HEK293 (cell line): ENCODE measurements around the gene PCBD1.

Experiments used
- HOXA7 ChIP-seq: sonication (generic); formaldehyde crosslinking; IDR thresholded peaks from 2 replicates; pipeline ENCODE4 v1.8.1; 2022; ENCODE audit warnings: missing genetic modification reagents, borderline replicate concordance
- IKZF3 ChIP-seq: fragments of 450-650 bp; IDR thresholded peaks from 2 replicates; pipeline ENCODE4 v1.5.0; 2018; ENCODE audit warnings: missing biosample characterization, mild to moderate bottlenecking, missing genetic modification characterization, moderate library complexity
- MZF1 ChIP-seq: fragments of 450-650 bp; formaldehyde crosslinking; IDR thresholded peaks from 2 replicates; pipeline ENCODE4 v1.5.1; 2017; ENCODE audit warnings: missing biosample characterization, missing genetic modification characterization, borderline replicate concordance
- OVOL3 ChIP-seq: fragments of 450-650 bp; formaldehyde crosslinking; IDR thresholded peaks from 2 replicates; pipeline ENCODE4 v1.5.1; 2016; ENCODE audit warnings: missing biosample characterization, missing genetic modification characterization
- SALL2 ChIP-seq: fragments of 450-650 bp; formaldehyde crosslinking; IDR thresholded peaks from 2 replicates; pipeline ENCODE4 v1.5.0; 2017; ENCODE audit warnings: missing biosample characterization, mild to moderate bottlenecking, missing genetic modification characterization, borderline replicate concordance
- SCRT2 ChIP-seq: fragments of 450-650 bp; formaldehyde crosslinking; IDR thresholded peaks from 2 replicates; pipeline ENCODE4 v1.5.1; 2016; ENCODE audit warnings: missing biosample characterization, missing genetic modification characterization
- ZBTB17 ChIP-seq: fragments of 450-650 bp; formaldehyde crosslinking; IDR thresholded peaks from 2 replicates; pipeline ENCODE4 v1.5.1; 2016; ENCODE audit warnings: missing biosample characterization, missing genetic modification characterization
- ZBTB8A ChIP-seq: fragments of 450-650 bp; formaldehyde crosslinking; IDR thresholded peaks from 2 replicates; pipeline ENCODE4 v1.5.1; 2016; ENCODE audit warnings: missing biosample characterization, missing genetic modification characterization
- ZFP3 ChIP-seq: fragments of 450-650 bp; formaldehyde crosslinking; IDR thresholded peaks from 2 replicates; pipeline ENCODE4 v1.5.1; 2016; ENCODE audit warnings: low read depth, missing biosample characterization, missing genetic modification characterization
- ZNF239 ChIP-seq: fragments of 450-650 bp; formaldehyde crosslinking; IDR thresholded peaks from 2 replicates; pipeline ENCODE4 v1.5.1; 2016; ENCODE audit warnings: missing biosample characterization, missing genetic modification characterization
- ZNF24 ChIP-seq: fragments of 450-650 bp; formaldehyde crosslinking; IDR thresholded peaks from 2 replicates; pipeline ENCODE4 v1.5.1; 2016; ENCODE audit warnings: missing biosample characterization, missing genetic modification characterization
- ZNF335 ChIP-seq: fragments of 450-650 bp; formaldehyde crosslinking; conservative IDR thresholded peaks from 2 replicates; pipeline ENCODE4 v1.5.1; 2016; ENCODE audit warnings: missing biosample characterization, missing genetic modification characterization
- ZNF341 ChIP-seq: fragments of 450-650 bp; formaldehyde crosslinking; IDR thresholded peaks from 2 replicates; pipeline ENCODE4; 2016; ENCODE audit warnings: low read depth, missing biosample characterization, missing genetic modification characterization
- ZNF529 ChIP-seq: fragments of 450-650 bp; formaldehyde crosslinking; IDR thresholded peaks from 2 replicates; pipeline ENCODE4 v1.5.1; 2017; ENCODE audit warnings: missing genetic modification characterization, missing biosample characterization; ENCODE audit not compliant: insufficient replicate concordance
- ZNF610 ChIP-seq: fragments of 450-650 bp; formaldehyde crosslinking; IDR thresholded peaks from 2 replicates; pipeline ENCODE4 v1.5.1; 2016; ENCODE audit warnings: missing biosample characterization, missing genetic modification characterization, borderline replicate concordance
- ZNF629 ChIP-seq: fragments of 450-650 bp; formaldehyde crosslinking; IDR thresholded peaks from 2 replicates; pipeline ENCODE4 v1.5.1; 2017; ENCODE audit warnings: missing biosample characterization, missing genetic modification characterization
- ZNF843 ChIP-seq: fragments of 450-650 bp; formaldehyde crosslinking; IDR thresholded peaks from 2 replicates; pipeline ENCODE4 v1.5.1; 2016; ENCODE audit warnings: missing biosample characterization, missing genetic modification characterization
- TF ChIP-seq, protein P1 (sequence below): fragments of 450-650 bp; formaldehyde crosslinking; IDR thresholded peaks from 2 replicates; pipeline ENCODE4 v1.5.1; 2016; ENCODE audit warnings: missing biosample characterization, missing genetic modification characterization
- TF ChIP-seq, protein P2 (sequence below): fragments of 450-650 bp; formaldehyde crosslinking; IDR thresholded peaks from 2 replicates; pipeline ENCODE4 v1.5.1; 2016; ENCODE audit warnings: missing biosample characterization, missing genetic modification characterization, low read depth
- TF ChIP-seq, protein P3 (sequence below): fragments of 450-650 bp; formaldehyde crosslinking; IDR thresholded peaks from 2 replicates; pipeline ENCODE4 v1.5.1; 2017; ENCODE audit warnings: missing biosample characterization, missing genetic modification characterization
- TF ChIP-seq, protein P4 (sequence below): fragments of 450-650 bp; formaldehyde crosslinking; IDR thresholded peaks from 2 replicates; pipeline ENCODE4 v1.5.1; 2016; ENCODE audit warnings: missing biosample characterization, missing genetic modification characterization
- TF ChIP-seq, protein P5 (sequence below): fragments of 450-650 bp; formaldehyde crosslinking; IDR thresholded peaks from 2 replicates; pipeline ENCODE4 v1.5.1; 2016; ENCODE audit warnings: missing biosample characterization, missing genetic modification characterization
- TF ChIP-seq, protein P6 (sequence below): fragments of 450-650 bp; formaldehyde crosslinking; IDR thresholded peaks from 2 replicates; pipeline ENCODE4 v1.5.1; 2016; ENCODE audit warnings: missing biosample characterization, missing genetic modification characterization
- TF ChIP-seq, protein P7 (sequence below): fragments of 450-650 bp; formaldehyde crosslinking; IDR thresholded peaks from 2 replicates; pipeline ENCODE4 v1.5.1; 2016; ENCODE audit warnings: missing biosample characterization, missing genetic modification characterization
- TF ChIP-seq, protein P8 (sequence below): fragments of 450-650 bp; formaldehyde crosslinking; optimal IDR thresholded peaks from 2 replicates; pipeline ENCODE3; 2016; ENCODE audit warnings: missing biosample characterization, mild to moderate bottlenecking, missing genetic modification characterization

The PCBD1 gene

DNA sequence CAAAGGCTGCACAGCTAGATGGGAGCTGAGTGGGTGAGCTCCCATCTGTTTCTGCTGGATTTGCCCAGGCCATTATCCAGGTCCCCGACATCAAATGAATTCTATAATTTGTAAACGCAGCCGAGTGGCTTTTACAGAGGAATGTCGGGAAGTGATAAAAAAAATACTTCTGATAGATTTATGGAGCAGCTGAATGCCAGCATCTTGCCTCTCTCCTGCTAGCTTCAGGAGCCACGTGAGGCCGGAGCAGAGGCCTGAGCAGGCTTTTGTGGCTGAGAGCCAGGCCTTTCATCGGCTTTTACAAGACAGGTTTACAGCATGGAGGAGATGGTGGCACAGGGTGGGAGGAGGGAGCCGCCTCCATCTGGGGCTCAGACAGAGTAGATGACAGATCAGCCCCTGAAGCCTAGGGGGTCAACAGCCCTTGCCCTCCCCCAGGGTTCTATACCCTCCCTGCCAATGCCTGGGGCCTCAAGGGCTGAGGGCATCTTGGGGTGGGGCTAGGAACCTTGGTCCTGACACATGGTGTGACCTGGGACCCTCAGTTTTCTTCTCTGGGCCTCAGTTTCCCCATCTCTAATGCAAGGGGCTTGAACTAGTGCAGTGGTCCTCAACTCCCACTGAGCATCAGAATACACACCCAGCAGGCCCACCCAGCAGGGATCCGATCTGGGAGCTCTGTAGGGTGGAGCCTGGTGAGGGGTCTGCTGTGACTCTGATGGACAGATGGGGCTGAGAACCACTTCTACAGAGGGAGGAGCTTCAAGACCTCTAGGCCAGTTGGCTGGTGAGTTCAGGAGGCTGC, 44.2 kb upstream of the PCBD1 start (continued):
- TF ChIP-seq SALL2 (tag by site-specific recombination), result no peak
- no peak for TF ChIP-seq SCRT2 (tag by site-specific recombination)
- TF ChIP-seq ZNF335, result no peak
- peak; percentile 8; the same call in 1 of the 2 replicates for TF ChIP-seq MZF1
- TF ChIP-seq ZNF239 (tag by site-specific recombination), result no peak
- no peak for TF ChIP-seq ZNF529
- TF ChIP-seq, protein P1, sequence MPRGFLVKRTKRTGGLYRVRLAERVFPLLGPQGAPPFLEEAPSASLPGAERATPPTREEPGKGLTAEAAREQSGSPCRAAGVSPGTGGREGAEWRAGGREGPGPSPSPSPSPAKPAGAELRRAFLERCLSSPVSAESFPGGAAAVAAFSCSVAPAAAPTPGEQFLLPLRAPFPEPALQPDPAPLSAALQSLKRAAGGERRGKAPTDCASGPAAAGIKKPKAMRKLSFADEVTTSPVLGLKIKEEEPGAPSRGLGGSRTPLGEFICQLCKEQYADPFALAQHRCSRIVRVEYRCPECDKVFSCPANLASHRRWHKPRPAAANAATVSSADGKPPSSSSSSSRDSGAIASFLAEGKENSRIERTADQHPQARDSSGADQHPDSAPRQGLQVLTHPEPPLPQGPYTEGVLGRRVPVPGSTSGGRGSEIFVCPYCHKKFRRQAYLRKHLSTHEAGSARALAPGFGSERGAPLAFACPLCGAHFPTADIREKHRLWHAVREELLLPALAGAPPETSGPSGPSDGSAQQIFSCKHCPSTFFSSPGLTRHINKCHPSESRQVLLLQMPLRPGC (tag by site-specific recombination), result no peak
- TF ChIP-seq ZNF24 (tag by site-specific recombination), result no peak
- peak; percentile 43; the same call in 1 of the 2 replicates for TF ChIP-seq ZBTB8A
- TF ChIP-seq, protein P2, sequence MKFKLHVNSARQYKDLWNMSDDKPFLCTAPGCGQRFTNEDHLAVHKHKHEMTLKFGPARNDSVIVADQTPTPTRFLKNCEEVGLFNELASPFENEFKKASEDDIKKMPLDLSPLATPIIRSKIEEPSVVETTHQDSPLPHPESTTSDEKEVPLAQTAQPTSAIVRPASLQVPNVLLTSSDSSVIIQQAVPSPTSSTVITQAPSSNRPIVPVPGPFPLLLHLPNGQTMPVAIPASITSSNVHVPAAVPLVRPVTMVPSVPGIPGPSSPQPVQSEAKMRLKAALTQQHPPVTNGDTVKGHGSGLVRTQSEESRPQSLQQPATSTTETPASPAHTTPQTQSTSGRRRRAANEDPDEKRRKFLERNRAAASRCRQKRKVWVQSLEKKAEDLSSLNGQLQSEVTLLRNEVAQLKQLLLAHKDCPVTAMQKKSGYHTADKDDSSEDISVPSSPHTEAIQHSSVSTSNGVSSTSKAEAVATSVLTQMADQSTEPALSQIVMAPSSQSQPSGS (tag by site-specific recombination), result no peak
- TF ChIP-seq, protein P3, sequence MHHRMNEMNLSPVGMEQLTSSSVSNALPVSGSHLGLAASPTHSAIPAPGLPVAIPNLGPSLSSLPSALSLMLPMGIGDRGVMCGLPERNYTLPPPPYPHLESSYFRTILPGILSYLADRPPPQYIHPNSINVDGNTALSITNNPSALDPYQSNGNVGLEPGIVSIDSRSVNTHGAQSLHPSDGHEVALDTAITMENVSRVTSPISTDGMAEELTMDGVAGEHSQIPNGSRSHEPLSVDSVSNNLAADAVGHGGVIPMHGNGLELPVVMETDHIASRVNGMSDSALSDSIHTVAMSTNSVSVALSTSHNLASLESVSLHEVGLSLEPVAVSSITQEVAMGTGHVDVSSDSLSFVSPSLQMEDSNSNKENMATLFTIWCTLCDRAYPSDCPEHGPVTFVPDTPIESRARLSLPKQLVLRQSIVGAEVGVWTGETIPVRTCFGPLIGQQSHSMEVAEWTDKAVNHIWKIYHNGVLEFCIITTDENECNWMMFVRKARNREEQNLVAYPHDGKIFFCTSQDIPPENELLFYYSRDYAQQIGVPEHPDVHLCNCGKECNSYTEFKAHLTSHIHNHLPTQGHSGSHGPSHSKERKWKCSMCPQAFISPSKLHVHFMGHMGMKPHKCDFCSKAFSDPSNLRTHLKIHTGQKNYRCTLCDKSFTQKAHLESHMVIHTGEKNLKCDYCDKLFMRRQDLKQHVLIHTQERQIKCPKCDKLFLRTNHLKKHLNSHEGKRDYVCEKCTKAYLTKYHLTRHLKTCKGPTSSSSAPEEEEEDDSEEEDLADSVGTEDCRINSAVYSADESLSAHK (tag by site-specific recombination), result peak; percentile 64
- peak; percentile 54; the same call in 1 of the 2 replicates for TF ChIP-seq IKZF3 (tag by site-specific recombination)
- peak; percentile 90 for TF ChIP-seq ZNF843 (tag by site-specific recombination)
- TF ChIP-seq HOXA7, result no peak
- TF ChIP-seq ZNF629, result peak; percentile 26; the same call in 1 of the 2 replicates
- TF ChIP-seq, protein P4, sequence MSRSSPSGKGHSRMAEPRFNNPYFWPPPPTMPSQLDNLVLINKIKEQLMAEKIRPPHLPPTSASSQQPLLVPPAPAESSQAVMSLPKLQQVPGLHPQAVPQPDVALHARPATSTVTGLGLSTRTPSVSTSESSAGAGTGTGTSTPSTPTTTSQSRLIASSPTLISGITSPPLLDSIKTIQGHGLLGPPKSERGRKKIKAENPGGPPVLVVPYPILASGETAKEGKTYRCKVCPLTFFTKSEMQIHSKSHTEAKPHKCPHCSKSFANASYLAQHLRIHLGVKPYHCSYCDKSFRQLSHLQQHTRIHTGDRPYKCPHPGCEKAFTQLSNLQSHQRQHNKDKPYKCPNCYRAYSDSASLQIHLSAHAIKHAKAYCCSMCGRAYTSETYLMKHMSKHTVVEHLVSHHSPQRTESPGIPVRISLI, result no peak
- TF ChIP-seq, protein P5, sequence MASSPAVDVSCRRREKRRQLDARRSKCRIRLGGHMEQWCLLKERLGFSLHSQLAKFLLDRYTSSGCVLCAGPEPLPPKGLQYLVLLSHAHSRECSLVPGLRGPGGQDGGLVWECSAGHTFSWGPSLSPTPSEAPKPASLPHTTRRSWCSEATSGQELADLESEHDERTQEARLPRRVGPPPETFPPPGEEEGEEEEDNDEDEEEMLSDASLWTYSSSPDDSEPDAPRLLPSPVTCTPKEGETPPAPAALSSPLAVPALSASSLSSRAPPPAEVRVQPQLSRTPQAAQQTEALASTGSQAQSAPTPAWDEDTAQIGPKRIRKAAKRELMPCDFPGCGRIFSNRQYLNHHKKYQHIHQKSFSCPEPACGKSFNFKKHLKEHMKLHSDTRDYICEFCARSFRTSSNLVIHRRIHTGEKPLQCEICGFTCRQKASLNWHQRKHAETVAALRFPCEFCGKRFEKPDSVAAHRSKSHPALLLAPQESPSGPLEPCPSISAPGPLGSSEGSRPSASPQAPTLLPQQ, result 0 out of 2 replicates have a peak, but pooled peaks have one; percentile 39
- no peak for TF ChIP-seq OVOL3 (tag by site-specific recombination)
- TF ChIP-seq, protein P6, sequence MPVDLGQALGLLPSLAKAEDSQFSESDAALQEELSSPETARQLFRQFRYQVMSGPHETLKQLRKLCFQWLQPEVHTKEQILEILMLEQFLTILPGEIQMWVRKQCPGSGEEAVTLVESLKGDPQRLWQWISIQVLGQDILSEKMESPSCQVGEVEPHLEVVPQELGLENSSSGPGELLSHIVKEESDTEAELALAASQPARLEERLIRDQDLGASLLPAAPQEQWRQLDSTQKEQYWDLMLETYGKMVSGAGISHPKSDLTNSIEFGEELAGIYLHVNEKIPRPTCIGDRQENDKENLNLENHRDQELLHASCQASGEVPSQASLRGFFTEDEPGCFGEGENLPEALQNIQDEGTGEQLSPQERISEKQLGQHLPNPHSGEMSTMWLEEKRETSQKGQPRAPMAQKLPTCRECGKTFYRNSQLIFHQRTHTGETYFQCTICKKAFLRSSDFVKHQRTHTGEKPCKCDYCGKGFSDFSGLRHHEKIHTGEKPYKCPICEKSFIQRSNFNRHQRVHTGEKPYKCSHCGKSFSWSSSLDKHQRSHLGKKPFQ (tag by site-specific recombination), result peak; percentile 59; the same call in 1 of the 2 replicates
- TF ChIP-seq ZFP3, result no peak
- TF ChIP-seq, protein P7, sequence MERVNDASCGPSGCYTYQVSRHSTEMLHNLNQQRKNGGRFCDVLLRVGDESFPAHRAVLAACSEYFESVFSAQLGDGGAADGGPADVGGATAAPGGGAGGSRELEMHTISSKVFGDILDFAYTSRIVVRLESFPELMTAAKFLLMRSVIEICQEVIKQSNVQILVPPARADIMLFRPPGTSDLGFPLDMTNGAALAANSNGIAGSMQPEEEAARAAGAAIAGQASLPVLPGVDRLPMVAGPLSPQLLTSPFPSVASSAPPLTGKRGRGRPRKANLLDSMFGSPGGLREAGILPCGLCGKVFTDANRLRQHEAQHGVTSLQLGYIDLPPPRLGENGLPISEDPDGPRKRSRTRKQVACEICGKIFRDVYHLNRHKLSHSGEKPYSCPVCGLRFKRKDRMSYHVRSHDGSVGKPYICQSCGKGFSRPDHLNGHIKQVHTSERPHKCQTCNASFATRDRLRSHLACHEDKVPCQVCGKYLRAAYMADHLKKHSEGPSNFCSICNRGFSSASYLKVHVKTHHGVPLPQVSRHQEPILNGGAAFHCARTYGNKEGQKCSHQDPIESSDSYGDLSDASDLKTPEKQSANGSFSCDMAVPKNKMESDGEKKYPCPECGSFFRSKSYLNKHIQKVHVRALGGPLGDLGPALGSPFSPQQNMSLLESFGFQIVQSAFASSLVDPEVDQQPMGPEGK (tag by site-specific recombination), result peak; percentile 22; the same call in 1 of the 2 replicates
- TF ChIP-seq ZNF341 (tag by site-specific recombination), result peak; percentile 54
- TF ChIP-seq, protein P8, sequence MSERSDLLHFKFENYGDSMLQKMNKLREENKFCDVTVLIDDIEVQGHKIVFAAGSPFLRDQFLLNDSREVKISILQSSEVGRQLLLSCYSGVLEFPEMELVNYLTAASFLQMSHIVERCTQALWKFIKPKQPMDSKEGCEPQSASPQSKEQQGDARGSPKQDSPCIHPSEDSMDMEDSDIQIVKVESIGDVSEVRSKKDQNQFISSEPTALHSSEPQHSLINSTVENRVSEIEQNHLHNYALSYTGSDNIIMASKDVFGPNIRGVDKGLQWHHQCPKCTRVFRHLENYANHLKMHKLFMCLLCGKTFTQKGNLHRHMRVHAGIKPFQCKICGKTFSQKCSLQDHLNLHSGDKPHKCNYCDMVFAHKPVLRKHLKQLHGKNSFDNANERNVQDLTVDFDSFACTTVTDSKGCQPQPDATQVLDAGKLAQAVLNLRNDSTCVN (tag by site-specific recombination), result no peak
- TF ChIP-seq ZBTB17, result peak; percentile 80
- 0 out of 2 replicates have a peak, but pooled peaks have one; percentile 50 for TF ChIP-seq ZNF610 (tag by site-specific recombination)
